ENCODE results near the gene RGS6.
"Not testable (repeated sequence)": the region's sequence is repeated elsewhere in the genome, so short reads cannot be mapped to it uniquely, and the experiment has no call there.

RGS6 gene

DNA sequence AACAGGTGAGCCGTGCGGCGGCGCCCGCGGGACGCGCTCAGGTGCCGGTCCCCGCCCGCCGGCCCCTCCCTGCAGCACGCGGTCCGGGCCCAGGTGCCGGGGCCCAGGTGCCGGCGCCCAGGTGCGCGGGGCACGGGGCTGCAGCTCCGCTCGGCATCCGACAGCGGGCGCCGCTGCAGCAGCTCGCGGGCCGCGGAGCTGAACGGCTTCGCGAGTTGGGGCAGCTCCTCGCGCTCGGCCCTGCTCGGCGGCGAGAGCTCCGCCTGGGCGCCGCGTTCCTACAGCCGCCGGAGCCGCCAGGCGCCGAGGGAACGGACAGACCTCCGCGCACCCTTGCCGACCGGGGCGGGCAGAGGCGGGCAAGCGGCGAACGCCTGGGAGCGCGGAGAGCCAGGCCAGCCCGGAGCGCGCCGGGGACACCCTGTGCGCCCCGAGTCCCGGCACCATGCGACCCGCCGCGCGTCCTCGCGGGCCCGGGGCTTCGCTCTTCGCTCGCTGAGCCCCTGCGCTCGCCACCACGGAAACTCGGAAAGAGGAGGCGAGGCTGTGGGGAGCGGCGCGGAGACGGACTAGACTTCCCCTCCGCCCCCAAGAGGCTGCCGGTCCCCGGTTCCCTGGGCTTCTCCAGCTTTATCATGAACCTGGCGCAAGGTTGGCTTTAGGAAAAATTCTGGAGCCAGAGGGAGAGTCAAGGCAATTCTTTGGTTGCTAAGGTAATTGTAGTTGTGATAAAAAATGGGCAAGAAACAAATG is at the start of gene RGS6:
TSS of gene RGS6 (plus strand) at position 201 of the 753 bp plus-strand sequence.
- no peak for DNase-seq (ENCODE audit: low read depth)

- no peak for DNase-seq (ENCODE audit: low read depth)
Observed at GRCh38 chr14:71883094-71883493, 49.1 kb upstream of the RGS6 start.

DNA sequence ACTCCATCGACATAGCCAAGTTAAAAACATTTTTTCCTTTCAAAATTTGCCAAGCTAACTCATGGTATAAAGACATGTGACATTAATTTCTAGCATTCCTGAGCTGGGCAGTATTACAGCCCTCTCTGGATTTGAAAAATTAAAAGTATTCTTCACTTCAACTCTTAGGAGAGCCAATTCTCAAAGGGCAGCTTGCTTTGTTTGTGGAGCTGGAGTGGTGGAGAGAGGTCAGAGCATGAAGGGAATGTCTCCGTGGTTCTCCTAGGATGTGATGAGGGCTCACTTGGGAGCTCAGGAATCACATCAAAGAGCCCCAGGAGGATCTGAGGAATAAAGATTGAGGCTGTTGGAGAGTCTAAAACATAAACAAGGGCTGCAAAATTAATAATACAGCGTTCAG is 46.9 kb upstream of the RGS6 start:
- DNase-seq (ENCODE audit: low read depth), result no peak

DNA sequence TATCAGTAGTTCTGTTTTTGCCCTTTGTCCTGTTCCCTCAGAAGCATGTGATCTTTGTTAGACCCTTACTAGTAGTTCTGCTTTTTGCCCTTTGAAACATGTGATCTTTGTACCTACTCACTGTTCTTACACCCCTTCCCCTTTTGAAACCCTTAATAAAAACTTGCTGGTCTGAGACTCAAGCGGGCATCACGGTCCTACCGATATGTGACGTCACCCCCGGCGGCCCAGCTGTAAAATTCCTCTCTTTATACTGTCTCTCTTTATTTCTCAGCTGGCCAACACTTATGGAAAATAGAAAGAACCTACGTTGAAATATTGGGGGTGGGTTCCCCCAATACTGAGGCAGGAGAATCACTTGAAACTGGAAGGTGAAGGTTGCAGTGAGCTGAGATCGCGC is 44.4 kb upstream of the RGS6 start:
- DNase-seq (ENCODE audit: low read depth), result not testable (repeated sequence)

DNA sequence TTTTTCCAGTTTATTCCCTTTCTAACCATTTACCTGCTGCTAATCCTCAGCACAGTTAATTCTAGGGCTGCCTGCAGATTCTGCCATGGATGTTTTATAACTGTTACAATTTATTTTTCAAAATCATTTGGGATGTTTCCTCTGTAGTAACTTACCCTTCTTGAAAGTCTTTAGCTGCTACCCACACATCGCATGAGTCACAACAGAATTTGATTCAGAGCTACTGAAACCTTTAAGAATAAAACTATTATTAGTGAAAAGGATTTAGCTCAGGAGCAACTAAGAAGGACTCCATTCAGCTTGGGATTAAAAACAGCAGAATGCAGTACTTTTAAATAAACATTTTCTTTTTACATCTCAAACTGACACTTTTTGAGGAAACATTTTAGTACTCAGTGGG is 41.7 kb upstream of the RGS6 start:
- no peak for DNase-seq (ENCODE audit: low read depth)

- DNase-seq (ENCODE audit: low read depth), result no peak
Observed at GRCh38 chr14:71891185-71891584, 41.0 kb upstream of the RGS6 start.

GRCh38 chr14:71891970-71892369 is 40.3 kb upstream of the RGS6 start:
- DNase-seq (ENCODE audit: low read depth), result no peak

DNA sequence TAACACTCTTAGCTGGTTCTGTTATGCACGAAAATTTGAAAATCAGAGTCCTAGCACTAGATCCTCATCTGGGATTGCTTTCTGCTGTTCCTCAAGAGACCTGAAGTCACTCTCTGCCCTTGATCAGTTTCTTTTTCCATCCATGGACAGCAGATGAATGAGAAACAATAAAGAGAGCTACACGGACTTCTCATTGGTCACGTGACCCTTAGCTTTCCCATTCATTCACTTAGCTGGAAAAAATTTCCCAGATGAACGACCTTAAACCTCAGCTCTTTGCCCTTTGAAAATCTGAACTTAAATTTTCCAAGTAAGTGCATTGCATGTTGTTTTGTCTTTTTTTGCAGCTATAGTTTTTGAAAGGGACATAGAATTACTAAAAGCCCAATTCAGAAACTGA is 27.2 kb upstream of the RGS6 start:
- DNase-seq (ENCODE audit: low read depth), result no peak

- DNase-seq (ENCODE audit: low read depth), result no peak
Observed at GRCh38 chr14:71905860-71906259, 26.4 kb upstream of the RGS6 start.

GRCh38 chr14:71907793-71908515 is 24.3 kb upstream of the RGS6 start:
- DNase-seq (ENCODE audit: low read depth), result no peak

- no peak for DNase-seq (ENCODE audit: low read depth)
Observed at GRCh38 chr14:71911669-71912068, 20.6 kb upstream of the RGS6 start.

GRCh38 chr14:71913342-71913741 is 18.9 kb upstream of the RGS6 start:
- DNase-seq (ENCODE audit: low read depth), result no peak

DNA sequence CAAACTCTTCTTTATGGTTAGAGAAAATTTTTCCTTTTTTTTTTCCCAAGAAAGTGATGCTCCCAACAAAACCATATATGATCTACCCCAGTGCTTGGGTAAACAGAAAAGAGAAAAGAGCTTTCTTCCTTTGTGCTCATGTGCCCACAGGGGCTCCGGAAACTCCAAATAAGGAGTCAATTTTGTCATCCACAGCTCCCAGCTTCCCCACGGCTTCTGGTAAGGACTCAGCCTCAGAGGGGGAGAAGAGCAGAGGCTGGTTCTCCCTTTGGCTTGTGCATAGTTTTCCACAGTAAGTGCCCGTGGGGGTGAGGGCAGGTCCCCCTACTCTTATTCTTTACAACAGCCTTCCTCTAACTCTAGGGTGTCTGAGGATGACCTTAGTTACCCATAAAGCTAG is 13.3 kb upstream of the RGS6 start:
- DNase-seq (ENCODE audit: low read depth), result no peak

- DNase-seq (ENCODE audit: low read depth), result no peak
Observed at GRCh38 chr14:71923513-71923912, 8.7 kb upstream of the RGS6 start.

- no peak for DNase-seq (ENCODE audit: low read depth)
Observed at GRCh38 chr14:71931492-71932228, 569 bp upstream of the RGS6 start.

DNA sequence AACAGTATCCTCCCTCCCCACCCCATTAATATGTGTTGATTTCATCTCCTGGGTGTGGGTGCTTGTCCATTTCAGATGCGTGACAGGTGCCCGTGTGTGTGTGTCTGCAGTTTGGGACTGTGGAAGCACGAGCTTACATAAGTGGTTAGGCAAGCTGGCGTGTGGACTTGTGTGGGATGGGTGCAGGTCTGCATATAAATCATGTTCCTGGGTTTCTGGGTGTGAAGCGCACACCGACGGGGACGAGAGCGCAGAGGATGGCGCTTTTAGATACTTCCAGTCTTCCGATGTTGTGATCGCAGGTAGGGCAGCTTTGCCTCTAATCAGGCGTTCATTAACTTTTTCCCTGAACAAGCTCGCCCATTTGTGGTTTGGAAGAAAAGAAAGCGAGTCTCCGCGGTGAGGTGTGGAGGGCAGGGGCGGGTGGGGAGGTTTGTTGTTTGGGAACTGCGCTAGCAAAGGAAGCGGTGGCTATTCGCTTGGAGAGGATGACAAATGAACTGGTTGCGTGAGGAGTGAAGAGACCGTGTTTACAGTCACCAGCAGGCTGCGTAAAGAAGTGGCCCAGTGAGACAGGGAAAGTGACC is 865 bp downstream of the RGS6 start:
- DNase-seq (ENCODE audit: low read depth), result no peak

DNA sequence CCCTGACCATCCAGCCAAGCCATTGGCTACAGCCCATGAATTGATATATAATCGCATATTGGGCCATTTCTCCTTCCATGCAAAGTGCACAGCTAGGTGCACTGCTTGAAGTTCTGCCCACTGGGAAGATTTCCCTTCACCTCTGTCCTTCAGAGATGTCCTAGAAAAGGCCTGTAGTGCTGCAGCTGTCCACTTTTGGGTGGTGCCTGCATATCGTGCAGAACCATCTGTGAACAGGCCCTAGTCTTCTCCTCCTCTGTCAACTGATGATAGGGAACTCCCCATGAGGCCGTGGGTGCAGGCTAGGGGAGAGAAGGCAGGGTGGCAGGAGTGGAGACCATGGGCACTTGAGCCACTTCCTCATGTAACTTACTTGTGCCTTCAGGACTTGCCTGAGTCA is 6.0 kb downstream of the RGS6 start:
- not testable (repeated sequence) for DNase-seq (ENCODE audit: low read depth)

DNA sequence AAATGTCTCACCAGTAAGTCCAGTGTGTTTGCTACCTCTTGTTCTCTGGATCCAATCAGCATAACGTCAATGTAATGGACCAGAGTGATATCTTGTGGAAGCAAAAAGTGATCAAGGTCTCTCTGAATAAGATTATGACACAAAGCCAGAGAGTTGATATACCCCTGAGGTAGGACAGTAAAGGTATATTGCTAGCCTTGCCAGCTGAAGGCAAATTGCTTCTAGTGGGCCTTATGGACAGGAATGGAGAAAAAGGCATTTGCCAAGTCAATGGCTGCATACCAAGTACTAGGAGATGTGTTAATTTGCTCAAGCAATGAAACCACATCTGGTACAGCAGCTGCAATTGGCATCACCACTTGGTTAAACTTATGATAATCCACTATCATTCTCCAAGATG is 7.1 kb downstream of the RGS6 start:
- DNase-seq (ENCODE audit: low read depth), result not testable (repeated sequence)

GRCh38 chr14:71940500-71940899 is 8.3 kb downstream of the RGS6 start:
- not testable (repeated sequence) for DNase-seq (ENCODE audit: low read depth)

- DNase-seq (ENCODE audit: low read depth), result not testable (repeated sequence)
Observed at GRCh38 chr14:71941616-71942015, 9.4 kb downstream of the RGS6 start.

- DNase-seq (ENCODE audit: low read depth), result no peak
Observed at GRCh38 chr14:71942904-71943694, 10.9 kb downstream of the RGS6 start.

GRCh38 chr14:71943695-71944018 is 11.4 kb downstream of the RGS6 start:
- DNase-seq (ENCODE audit: low read depth), result no peak
